ENCODE data around the gene OR51Q1.

The OR51Q1 gene

DNA sequence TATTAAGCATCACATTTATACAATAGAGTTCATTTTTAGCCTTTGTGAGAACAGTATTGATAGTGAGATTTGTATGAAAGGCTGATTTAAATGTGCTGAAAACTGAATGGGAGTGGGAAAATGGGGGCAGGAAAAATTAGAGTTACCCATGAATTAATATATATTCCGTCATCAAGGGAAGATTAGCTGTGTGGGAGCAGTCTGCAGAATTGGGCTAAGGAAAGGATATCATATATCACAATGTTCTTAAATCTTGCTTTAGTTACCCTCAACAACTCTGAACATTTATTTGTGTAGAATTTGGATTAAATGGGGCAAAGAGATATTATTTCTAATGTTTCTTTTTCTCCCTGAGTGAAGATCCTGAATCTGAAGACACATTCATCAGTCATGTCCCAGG lies at the start of gene OR51Q1:
TSS of gene OR51Q1 (plus strand) at position 301 of the 400 bp plus-strand sequence. CDS start at position 391, 90 bp downstream.
- Mint-ChIP-seq H3K4me1 (ENCODE audit: low read depth) (no peaks in the 10 kb centered on the region), H3K36me3 (ENCODE audit: low read depth) (no peaks in the 10 kb centered on the region), H3K27me3 (peaks cover 22% of the 10 kb centered on the region), H3K4me3 (no peak within 1 kb of the TSS), H3K27ac (no peak within 1 kb of the TSS), H3K9me3 (peaks cover 5% of the 10 kb centered on the region)
- no peak for DNase-seq

- Mint-ChIP-seq H3K4me3 (no peak overlapping the region), H3K4me1 (ENCODE audit: low read depth) (no peaks in the 10 kb centered on the region), H3K36me3 (ENCODE audit: low read depth) (no peaks in the 10 kb centered on the region), H3K9me3 (no peaks in the 10 kb centered on the region), H3K27me3 (no peaks in the 10 kb centered on the region), H3K27ac (no peak overlapping the region)
- DNase-seq = peak; percentile 29
These were observed 41.1 kb upstream of the OR51Q1 start for GRCh38 chr11:5380740-5381342.

DNA sequence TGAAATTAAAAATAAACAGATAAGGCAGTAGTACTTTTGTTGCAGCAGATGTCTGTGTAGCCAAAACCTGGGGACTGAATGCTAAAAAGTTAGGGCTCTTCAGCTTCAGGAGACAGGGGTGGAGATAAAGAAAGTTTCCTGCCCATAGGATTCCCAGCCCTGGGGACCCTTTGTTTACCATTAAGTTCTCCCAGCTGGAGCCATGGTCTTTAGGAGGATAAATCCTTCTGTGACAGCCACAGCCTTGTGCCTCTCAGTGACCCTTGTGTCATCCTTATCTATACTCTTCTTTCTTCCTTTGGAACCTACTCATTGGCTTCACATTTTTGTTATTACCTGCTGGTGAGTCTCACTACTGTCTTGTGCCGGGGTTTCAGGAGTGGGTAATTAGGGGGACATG lies 38.3 kb upstream of the OR51Q1 start, which contains the start of gene OR51M1:
TSS of gene OR51M1 (plus strand) at position 237 of the 400 bp plus-strand sequence. CDS start 5,587 bp downstream, outside the sequence.
- no peaks in the 10 kb centered on the region for H3K27me3 Mint-ChIP-seq
- H3K36me3 Mint-ChIP-seq (ENCODE audit: low read depth) = no peaks in the 10 kb centered on the region
- H3K4me1 Mint-ChIP-seq (ENCODE audit: low read depth) = no peaks in the 10 kb centered on the region
- no peaks in the 10 kb centered on the region for H3K9me3 Mint-ChIP-seq
- H3K27ac Mint-ChIP-seq = no peak within 1 kb of the TSS
- DNase-seq = no peak
- H3K4me3 Mint-ChIP-seq = no peak within 1 kb of the TSS

- Mint-ChIP-seq H3K36me3 (ENCODE audit: low read depth) (no peaks in the 10 kb centered on the region), H3K27ac (no peak overlapping the region), H3K27me3 (no peaks in the 10 kb centered on the region), H3K4me1 (ENCODE audit: low read depth) (no peaks in the 10 kb centered on the region), H3K9me3 (no peaks in the 10 kb centered on the region), H3K4me3 (no peak overlapping the region)
- no peak for DNase-seq
These were observed 37.6 kb upstream of the OR51Q1 start for GRCh38 chr11:5384335-5384734.

DNA sequence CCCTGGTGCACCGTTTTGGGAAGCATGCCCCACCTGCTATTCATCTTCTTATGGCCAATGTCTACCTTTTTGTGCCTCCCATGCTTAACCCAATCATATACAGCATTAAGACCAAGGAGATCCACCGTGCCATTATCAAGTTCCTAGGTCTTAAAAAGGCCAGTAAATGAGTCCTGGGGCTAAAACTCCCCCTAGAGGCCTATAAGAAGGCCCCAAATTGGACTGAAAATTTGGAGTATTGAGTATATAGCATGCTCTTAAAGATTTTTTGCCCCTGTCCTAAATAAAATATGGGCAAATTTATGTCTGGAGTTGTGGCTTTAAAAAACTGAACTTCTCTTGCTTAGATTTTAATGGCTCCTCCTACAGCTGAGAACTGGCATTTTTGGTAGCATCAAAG lies 31.7 kb upstream of the OR51Q1 start:
- Mint-ChIP-seq H3K4me3 (no peak overlapping the region), H3K4me1 (ENCODE audit: low read depth) (no peaks in the 10 kb centered on the region), H3K36me3 (ENCODE audit: low read depth) (no peaks in the 10 kb centered on the region), H3K9me3 (no peaks in the 10 kb centered on the region), H3K27me3 (peaks cover 6% of the 10 kb centered on the region), H3K27ac (no peak overlapping the region)
- no peak for DNase-seq

GRCh38 chr11:5394091-5394490 lies 27.8 kb upstream of the OR51Q1 start:
- H3K4me3 Mint-ChIP-seq = no peak overlapping the region
- no peak for DNase-seq
- no peaks in the 10 kb centered on the region for H3K36me3 Mint-ChIP-seq (ENCODE audit: low read depth)
- no peak overlapping the region for H3K27ac Mint-ChIP-seq
- H3K27me3 Mint-ChIP-seq = peaks cover 12% of the 10 kb centered on the region
- no peaks in the 10 kb centered on the region for H3K4me1 Mint-ChIP-seq (ENCODE audit: low read depth)
- H3K9me3 Mint-ChIP-seq = no peaks in the 10 kb centered on the region

GRCh38 chr11:5398936-5399335 lies 23.0 kb upstream of the OR51Q1 start:
- Mint-ChIP-seq H3K9me3 (no peaks in the 10 kb centered on the region), H3K4me3 (no peak overlapping the region), H3K36me3 (ENCODE audit: low read depth) (no peaks in the 10 kb centered on the region), H3K27me3 (peaks cover 12% of the 10 kb centered on the region), H3K4me1 (ENCODE audit: low read depth) (no peaks in the 10 kb centered on the region), H3K27ac (no peak overlapping the region)
- no peak for DNase-seq

DNA sequence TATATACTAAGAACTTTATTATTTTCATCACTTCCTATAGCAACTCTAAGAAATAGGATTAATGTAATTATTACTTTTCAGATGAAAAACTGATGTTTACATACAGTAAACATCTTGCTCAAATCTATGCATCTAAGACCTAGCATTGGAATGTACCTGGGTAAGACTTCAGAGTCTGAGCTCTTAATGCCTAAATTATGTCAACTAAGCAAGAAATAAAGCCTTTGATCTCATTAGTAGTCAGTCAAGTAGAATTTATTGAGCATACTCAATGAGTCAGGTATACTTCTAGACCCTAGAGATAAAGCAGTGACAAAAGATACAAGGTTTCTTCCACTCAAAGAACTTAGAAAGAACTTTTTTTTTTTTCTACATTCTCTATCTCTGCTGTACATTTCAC lies 16.7 kb upstream of the OR51Q1 start:
- Mint-ChIP-seq H3K27me3 (peaks cover 15% of the 10 kb centered on the region), H3K9me3 (no peaks in the 10 kb centered on the region), H3K27ac (no peak overlapping the region), H3K36me3 (ENCODE audit: low read depth) (no peaks in the 10 kb centered on the region), H3K4me1 (ENCODE audit: low read depth) (no peaks in the 10 kb centered on the region), H3K4me3 (no peak overlapping the region)
- DNase-seq = no peak

- H3K27me3 Mint-ChIP-seq = peaks cover 19% of the 10 kb centered on the region
- no peak overlapping the region for H3K4me3 Mint-ChIP-seq
- H3K9me3 Mint-ChIP-seq = peaks cover 5% of the 10 kb centered on the region
- H3K4me1 Mint-ChIP-seq (ENCODE audit: low read depth) = no peaks in the 10 kb centered on the region
- no peak overlapping the region for H3K27ac Mint-ChIP-seq
- H3K36me3 Mint-ChIP-seq (ENCODE audit: low read depth) = no peaks in the 10 kb centered on the region
- DNase-seq = no peak
These were observed 918 bp upstream of the OR51Q1 start for GRCh38 chr11:5420993-5421392.

DNA sequence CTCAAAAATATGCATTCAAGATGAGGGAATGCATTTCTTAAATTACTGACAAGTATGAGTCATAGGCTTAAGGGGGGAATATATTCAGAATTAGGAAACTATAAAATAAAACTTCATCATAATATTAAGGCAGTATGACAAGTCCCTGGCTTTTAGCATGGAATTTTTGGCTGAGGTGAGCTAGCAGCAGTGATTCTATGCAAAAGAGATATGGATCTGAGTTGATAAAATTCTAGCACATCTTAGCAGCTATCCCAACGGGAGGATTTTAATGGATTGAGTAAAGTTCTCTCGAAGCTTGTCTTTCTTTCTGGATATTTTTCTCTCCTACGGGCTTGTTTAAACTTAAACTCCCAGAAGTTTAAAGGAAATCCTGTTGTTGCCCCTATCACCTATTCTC lies 1.2 kb downstream of the OR51Q1 start:
- H3K36me3 Mint-ChIP-seq (ENCODE audit: low read depth) = no peaks in the 10 kb centered on the region
- no peak for DNase-seq
- no peak overlapping the region for H3K4me3 Mint-ChIP-seq
- peaks cover 27% of the 10 kb centered on the region for H3K27me3 Mint-ChIP-seq
- H3K27ac Mint-ChIP-seq = no peak overlapping the region
- H3K9me3 Mint-ChIP-seq = peaks cover 5% of the 10 kb centered on the region
- H3K4me1 Mint-ChIP-seq (ENCODE audit: low read depth) = no peaks in the 10 kb centered on the region

- H3K27ac Mint-ChIP-seq = no peak within 1 kb of the TSS
- no peaks in the 10 kb centered on the region for H3K4me1 Mint-ChIP-seq (ENCODE audit: low read depth)
- no peaks in the 10 kb centered on the region for H3K9me3 Mint-ChIP-seq
- no peak for DNase-seq
- no peaks in the 10 kb centered on the region for H3K36me3 Mint-ChIP-seq (ENCODE audit: low read depth)
- peaks cover 14% of the 10 kb centered on the region for H3K27me3 Mint-ChIP-seq
- H3K4me3 Mint-ChIP-seq = no peak within 1 kb of the TSS
These were observed 19.5 kb downstream of the OR51Q1 start, which contains the start of gene OR51I1 for GRCh38 chr11:5441414-5441813. TSS of gene OR51I1 (minus strand) at chr11:5441514. CDS start at chr11:5441514, 0 bp downstream.

DNA sequence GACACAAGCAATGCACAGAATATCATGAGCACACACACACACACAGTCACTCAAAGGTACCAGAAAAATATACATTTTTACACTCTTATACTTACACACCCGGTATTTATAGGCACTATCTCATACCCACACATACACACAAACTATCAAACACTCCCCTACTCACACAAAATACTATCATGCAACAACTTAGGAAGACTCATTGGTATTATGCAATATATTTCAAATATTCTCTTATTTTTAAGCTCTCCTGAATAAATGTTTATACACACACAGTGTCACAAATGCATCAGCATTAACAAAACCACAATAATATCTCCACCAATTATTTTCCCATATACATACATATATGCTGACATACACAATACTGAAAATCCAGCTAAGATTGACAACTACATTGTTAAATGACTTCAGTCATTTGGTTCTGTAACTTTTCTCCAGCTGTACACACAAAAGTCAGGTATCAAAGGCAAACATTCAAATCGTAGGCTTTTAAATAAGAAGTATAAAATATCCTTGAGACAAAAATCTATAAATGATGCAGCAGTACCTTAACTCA lies 22.0 kb downstream of the OR51Q1 start:
- peaks cover 21% of the 10 kb centered on the region for H3K27me3 Mint-ChIP-seq
- no peak overlapping the region for H3K4me3 Mint-ChIP-seq
- no peaks in the 10 kb centered on the region for H3K36me3 Mint-ChIP-seq (ENCODE audit: low read depth)
- no peak overlapping the region for H3K27ac Mint-ChIP-seq
- H3K4me1 Mint-ChIP-seq (ENCODE audit: low read depth) = no peaks in the 10 kb centered on the region
- DNase-seq = no peak
- H3K9me3 Mint-ChIP-seq = no peaks in the 10 kb centered on the region

DNA sequence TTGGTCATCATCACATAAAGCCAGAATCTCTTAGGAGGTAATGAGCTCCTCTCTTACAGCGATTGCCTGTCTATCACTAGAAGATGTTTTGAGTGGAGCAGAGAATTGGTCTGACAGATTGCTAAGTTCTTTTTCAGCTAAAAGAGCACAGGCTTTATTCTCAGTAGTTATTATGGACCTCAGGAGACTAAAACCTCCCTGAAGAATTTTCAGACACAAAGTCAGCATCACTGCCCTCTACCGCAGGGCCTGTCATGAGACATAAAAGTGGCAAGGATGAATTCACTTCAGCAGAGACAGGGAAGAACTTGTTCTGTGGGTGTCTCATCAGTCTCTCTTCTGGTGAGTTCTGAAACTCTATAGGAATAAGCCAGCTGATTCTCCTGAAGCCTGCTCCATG lies 27.1 kb downstream of the OR51Q1 start, which contains the start of gene OR51I2:
TSS of gene OR51I2 (plus strand) at position 301 of the 400 bp plus-strand sequence. CDS start 4,166 bp downstream, outside the sequence.
- Mint-ChIP-seq H3K27ac (no peak within 1 kb of the TSS), H3K4me1 (ENCODE audit: low read depth) (no peaks in the 10 kb centered on the region), H3K36me3 (ENCODE audit: low read depth) (no peaks in the 10 kb centered on the region), H3K27me3 (peaks cover 15% of the 10 kb centered on the region), H3K4me3 (no peak within 1 kb of the TSS), H3K9me3 (no peaks in the 10 kb centered on the region)
- no peak for DNase-seq

GRCh38 chr11:5449432-5449831 lies 27.5 kb downstream of the OR51Q1 start:
- H3K9me3 Mint-ChIP-seq = no peaks in the 10 kb centered on the region
- H3K4me3 Mint-ChIP-seq = no peak overlapping the region
- peaks cover 12% of the 10 kb centered on the region for H3K27me3 Mint-ChIP-seq
- no peaks in the 10 kb centered on the region for H3K36me3 Mint-ChIP-seq (ENCODE audit: low read depth)
- no peak overlapping the region for H3K27ac Mint-ChIP-seq
- no peak for DNase-seq
- no peaks in the 10 kb centered on the region for H3K4me1 Mint-ChIP-seq (ENCODE audit: low read depth)

GRCh38 chr11:5460983-5461621 lies 39.2 kb downstream of the OR51Q1 start:
- H3K9me3 Mint-ChIP-seq = no peaks in the 10 kb centered on the region
- H3K36me3 Mint-ChIP-seq (ENCODE audit: low read depth) = no peaks in the 10 kb centered on the region
- peaks cover 4% of the 10 kb centered on the region for H3K27me3 Mint-ChIP-seq
- H3K4me1 Mint-ChIP-seq (ENCODE audit: low read depth) = no peaks in the 10 kb centered on the region
- no peak overlapping the region for H3K4me3 Mint-ChIP-seq
- DNase-seq = no peak
- H3K27ac Mint-ChIP-seq = no peak overlapping the region
